HUES48 (cell line): ENCODE measurements around the gene LDLRAD4.

ENCODE experiments used
- H3K27ac ChIP-seq: one replicate; pipeline ENCODE4 v1.7.0; 2013; ENCODE audit warnings: low read depth, low read length, inconsistent platforms
- H3K27me3 ChIP-seq: 2 replicates; pipeline ENCODE4 v1.6.1; 2013; ENCODE audit warnings: mild to moderate bottlenecking, low read length; ENCODE audit not compliant: control insufficient read depth, insufficient read depth
- H3K36me3 ChIP-seq: 2 replicates; pipeline ENCODE4 v1.6.1; 2013; ENCODE audit warnings: low read length; ENCODE audit not compliant: control insufficient read depth, insufficient read depth
- H3K4me1 ChIP-seq: 2 replicates; pipeline ENCODE4 v1.6.1; 2013; ENCODE audit warnings: mild to moderate bottlenecking, low read length; ENCODE audit not compliant: control insufficient read depth, insufficient read depth
- H3K4me3 ChIP-seq: 2 replicates; pipeline ENCODE4 v1.5.1; 2013; ENCODE audit warnings: mild to moderate bottlenecking, low read depth, low read length
- H3K9ac ChIP-seq: 2 replicates; pipeline ENCODE4 v1.6.1; 2013; ENCODE audit warnings: mild to moderate bottlenecking, low read depth, low read length, moderate library complexity
- H3K9me3 ChIP-seq: 2 replicates; pipeline ENCODE4 v1.6.1; 2013; ENCODE audit warnings: low read length; ENCODE audit not compliant: control insufficient read depth, insufficient read depth

LDLRAD4 gene

DNA sequence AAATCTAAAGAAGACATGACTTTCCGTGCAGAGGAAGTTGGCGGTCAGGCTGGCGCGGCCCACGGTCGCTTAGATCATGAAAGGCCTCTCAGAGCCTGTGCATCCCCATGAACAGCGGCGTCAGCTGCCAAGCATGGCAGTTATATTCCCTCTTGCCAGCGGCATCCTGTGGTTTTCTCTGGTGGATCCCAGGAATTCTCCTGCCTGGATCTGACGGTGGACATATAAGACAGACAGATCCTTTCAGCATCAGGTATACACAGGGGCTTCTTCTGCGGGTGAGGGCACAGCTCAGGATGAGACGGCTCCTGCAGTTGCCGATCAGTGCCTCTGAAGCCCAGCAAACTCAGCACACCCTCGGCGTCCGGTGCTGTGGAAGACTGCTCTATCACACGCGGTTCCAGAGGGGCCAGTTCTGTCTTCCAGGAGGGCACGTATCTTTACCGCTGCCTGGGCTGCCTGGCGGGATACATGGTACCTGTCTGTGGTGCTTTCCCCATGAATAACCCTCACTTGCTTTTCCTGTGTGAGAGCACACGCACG is 157.8 kb downstream of the LDLRAD4 start:
- H3K4me1 ChIP-seq, result no peaks in the 10 kb centered on the region
- no peaks in the 10 kb centered on the region for H3K9me3 ChIP-seq
- no peak overlapping the region for H3K27ac ChIP-seq
- no peak overlapping the region for H3K9ac ChIP-seq
- no peaks in the 10 kb centered on the region for H3K36me3 ChIP-seq
- no peaks in the 10 kb centered on the region for H3K27me3 ChIP-seq
- no peak overlapping the region for H3K4me3 ChIP-seq

DNA sequence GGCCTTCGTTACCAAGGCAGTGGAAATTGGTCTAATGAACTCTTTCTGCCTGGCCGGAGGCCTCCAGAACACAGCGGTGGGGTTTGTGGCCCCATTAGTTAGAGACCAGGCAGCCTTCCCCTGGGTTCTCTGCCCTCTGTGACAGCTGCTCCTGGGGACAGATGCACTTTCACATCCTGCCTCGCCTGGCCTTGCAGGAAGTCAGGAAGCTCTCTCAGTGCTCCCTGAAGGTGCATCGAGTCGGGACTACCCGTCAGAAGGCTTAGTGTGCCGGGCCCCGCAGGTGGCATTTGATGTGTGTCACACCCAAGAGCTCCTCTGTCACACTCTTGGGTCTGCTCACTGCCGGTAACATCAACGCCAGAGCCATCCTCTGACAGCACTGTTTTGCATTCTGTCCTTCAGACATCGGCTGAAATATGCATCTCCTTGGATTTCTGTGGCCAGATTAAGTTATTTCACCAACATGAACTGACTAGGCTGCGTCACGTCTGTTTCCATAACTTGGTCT is 158.3 kb downstream of the LDLRAD4 start:
- no peaks in the 10 kb centered on the region for H3K27me3 ChIP-seq
- H3K9me3 ChIP-seq, result no peaks in the 10 kb centered on the region
- no peak overlapping the region for H3K4me3 ChIP-seq
- H3K27ac ChIP-seq, result no peak overlapping the region
- no peaks in the 10 kb centered on the region for H3K36me3 ChIP-seq
- no peak overlapping the region for H3K9ac ChIP-seq
- no peaks in the 10 kb centered on the region for H3K4me1 ChIP-seq

DNA sequence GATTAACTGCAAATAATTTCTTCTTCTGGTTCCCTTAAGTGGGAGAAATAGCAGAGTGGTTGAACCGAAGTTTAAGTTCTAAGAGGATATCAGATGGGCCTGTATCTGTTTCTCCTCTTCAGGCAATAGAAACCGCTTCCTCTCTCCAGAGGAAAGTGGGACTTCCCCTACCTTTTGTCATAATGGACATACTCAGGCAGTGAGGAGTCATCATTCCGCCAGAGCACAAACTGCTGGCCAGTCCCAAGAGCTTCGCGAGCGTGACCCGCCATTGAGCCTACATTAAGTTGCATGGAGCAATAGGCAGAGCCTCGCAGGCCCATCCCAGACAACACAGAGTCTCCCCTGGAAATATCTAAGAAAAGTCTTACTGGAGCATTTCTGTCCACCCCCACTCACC is 158.9 kb downstream of the LDLRAD4 start:
- H3K27ac ChIP-seq, result no peak overlapping the region

DNA sequence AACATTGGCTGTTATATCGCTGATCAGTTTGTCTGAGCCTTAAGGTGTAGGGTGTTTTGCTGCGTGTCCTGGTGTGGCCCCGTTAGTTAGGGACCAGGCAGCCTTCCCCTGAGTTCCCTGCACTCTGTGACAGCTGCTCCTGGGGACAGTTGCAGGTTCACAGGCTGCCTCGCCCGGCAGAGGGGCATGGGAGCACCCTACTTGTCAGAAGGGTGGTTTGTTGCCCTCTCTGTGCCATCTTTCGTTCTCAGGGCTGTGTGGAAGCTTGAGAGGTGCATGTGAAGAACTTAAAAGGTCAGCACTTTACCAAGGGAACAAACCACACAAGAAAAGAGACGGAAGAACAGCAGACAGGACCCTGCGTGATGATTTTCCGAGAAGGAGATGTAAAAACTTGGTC is 159.6 kb downstream of the LDLRAD4 start:
- Histone ChIP-seq H3K27ac (no peak overlapping the region), H3K27me3 (no peaks in the 10 kb centered on the region), H3K4me1 (no peaks in the 10 kb centered on the region)

More for the DNA sequence above, 158.9 kb downstream of the LDLRAD4 start:
- H3K36me3 ChIP-seq, result no peaks in the 10 kb centered on the region
- no peaks in the 10 kb centered on the region for H3K4me1 ChIP-seq
- no peak overlapping the region for H3K9ac ChIP-seq
- H3K4me3 ChIP-seq, result no peak overlapping the region
- no peaks in the 10 kb centered on the region for H3K27me3 ChIP-seq
- no peaks in the 10 kb centered on the region for H3K9me3 ChIP-seq

DNA sequence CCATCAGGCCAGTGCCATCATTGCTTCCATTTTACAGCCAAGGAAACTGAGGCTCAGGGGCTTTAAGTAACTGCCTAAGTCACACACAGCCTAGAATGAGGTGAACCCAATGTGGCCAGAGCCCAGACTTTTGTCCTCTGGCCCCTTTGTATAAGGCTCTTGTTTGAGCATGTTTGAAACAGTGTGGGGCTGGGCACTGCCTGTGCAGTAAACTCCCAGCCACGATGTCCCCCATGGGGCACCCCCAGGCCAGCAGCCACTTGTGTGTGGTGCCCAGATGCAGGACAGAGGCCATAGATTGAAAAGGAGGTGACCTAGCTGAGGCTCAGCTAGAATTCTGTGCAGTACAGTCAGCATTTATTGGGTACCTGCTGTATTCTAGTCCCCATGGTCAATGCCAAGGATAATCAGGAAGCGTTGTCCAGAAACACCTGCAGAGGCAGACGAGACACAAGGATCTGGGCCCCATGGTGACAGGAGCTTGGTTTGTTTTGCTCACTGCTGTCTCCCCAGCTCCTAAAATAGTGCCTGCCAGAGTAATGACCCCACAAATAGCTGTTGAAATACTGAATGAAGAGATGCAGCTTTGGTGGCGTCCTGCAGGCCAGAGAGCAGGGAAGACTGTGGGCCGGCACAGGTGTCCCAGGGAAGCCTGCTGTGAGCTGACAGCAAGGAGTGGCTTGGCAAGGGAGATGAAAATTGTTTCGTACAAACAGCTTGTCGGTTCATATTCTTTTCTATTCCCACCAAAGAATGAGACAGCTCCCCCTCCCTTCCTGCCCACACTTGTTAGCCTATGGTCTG is 160.7 kb downstream of the LDLRAD4 start:
- Histone ChIP-seq H3K9me3 (no peaks in the 10 kb centered on the region), H3K4me1 (no peaks in the 10 kb centered on the region), H3K9ac (no peak overlapping the region), H3K27ac (no peak overlapping the region), H3K36me3 (no peaks in the 10 kb centered on the region), H3K4me3 (no peak overlapping the region), H3K27me3 (no peaks in the 10 kb centered on the region)

More for the DNA sequence above, 159.6 kb downstream of the LDLRAD4 start:
- Histone ChIP-seq H3K4me3 (no peak overlapping the region), H3K36me3 (no peaks in the 10 kb centered on the region), H3K9ac (no peak overlapping the region), H3K9me3 (no peaks in the 10 kb centered on the region)

DNA sequence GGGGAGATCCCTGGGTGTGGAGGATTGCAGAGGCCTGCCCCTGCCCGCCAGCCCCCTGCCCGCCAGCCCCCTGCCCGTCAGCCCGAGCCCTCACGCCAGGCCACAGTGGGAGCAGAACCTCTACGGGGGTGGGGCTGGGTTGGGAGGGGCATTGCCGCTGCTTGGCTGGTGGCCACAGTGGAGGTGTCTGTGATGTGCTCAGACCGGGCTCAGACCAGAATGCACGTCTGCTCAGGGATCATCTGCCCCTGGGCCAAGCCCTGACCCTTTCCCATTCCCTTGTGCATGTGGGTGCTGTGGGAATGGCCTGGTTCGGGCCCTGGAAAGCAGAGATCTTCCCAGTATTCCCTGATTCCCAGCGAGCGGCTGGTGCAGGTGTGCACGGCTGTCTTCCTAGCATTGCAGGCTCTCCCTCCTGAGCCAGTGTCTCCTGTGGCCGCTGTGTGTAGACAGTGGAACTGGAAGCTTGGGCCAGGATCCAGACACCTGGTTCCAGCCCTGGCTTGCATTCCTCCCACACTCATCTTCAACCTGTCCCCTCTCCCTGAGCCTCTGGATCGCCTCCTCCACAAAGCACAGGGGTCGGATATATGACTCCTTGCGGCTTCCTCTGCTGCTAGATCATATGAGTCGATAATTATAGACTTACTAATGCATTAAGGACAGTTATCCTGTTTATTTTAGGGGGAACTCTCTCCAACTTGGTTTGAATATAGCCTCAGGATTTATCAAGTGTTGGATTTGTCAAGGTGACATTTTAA is 161.6 kb downstream of the LDLRAD4 start:
- Histone ChIP-seq H3K9me3 (no peaks in the 10 kb centered on the region), H3K36me3 (no peaks in the 10 kb centered on the region), H3K4me1 (no peaks in the 10 kb centered on the region), H3K27ac (no peak overlapping the region), H3K4me3 (no peak overlapping the region), H3K27me3 (no peaks in the 10 kb centered on the region), H3K9ac (no peak overlapping the region)

DNA sequence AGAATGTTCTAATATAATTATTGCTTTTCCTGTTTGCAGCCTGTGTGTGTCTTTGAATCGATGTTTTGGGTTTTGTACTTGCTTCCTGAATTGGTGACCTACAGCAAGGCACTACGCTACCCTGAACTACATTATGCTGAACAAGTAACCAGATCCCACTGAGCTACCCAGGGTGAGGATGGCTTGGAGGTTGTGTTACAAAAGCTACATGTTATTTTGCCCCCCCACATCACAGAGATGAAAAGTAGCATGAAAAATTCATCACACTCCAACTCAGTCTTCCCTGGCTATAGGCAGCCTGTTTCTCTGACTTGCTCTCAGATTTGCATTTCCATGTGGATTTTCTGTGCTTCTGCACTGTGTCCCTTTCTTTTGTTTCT is 162.1 kb downstream of the LDLRAD4 start:
- H3K27ac ChIP-seq, result no peak overlapping the region
- no peaks in the 10 kb centered on the region for H3K4me1 ChIP-seq
- no peak overlapping the region for H3K4me3 ChIP-seq
- no peaks in the 10 kb centered on the region for H3K36me3 ChIP-seq
- H3K9ac ChIP-seq, result no peak overlapping the region
- no peaks in the 10 kb centered on the region for H3K27me3 ChIP-seq
- no peaks in the 10 kb centered on the region for H3K9me3 ChIP-seq

DNA sequence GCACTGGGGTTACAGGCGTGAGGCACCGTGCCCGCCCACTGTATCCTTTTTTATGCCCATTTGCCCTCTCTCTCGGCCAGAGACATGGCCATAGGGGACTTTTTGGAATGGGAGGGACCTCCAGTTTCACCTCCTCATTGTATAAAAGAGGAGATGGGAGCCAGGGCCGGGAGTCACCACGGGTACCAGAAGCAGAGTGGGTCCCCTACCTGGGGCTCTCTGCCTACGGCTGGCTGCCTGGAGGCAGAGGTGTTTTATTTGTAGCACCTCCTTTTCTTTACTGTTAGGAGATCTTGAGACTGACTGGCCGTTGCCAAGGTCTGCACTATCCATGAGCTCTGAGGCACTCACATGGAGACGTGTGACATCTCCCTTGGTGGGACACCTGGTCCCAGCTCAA is 162.8 kb downstream of the LDLRAD4 start:
- H3K4me3 ChIP-seq, result no peak overlapping the region
- no peaks in the 10 kb centered on the region for H3K9me3 ChIP-seq
- H3K9ac ChIP-seq, result no peak overlapping the region
- H3K27me3 ChIP-seq, result no peaks in the 10 kb centered on the region
- H3K27ac ChIP-seq, result no peak overlapping the region
- H3K36me3 ChIP-seq, result no peaks in the 10 kb centered on the region
- H3K4me1 ChIP-seq, result no peaks in the 10 kb centered on the region

DNA sequence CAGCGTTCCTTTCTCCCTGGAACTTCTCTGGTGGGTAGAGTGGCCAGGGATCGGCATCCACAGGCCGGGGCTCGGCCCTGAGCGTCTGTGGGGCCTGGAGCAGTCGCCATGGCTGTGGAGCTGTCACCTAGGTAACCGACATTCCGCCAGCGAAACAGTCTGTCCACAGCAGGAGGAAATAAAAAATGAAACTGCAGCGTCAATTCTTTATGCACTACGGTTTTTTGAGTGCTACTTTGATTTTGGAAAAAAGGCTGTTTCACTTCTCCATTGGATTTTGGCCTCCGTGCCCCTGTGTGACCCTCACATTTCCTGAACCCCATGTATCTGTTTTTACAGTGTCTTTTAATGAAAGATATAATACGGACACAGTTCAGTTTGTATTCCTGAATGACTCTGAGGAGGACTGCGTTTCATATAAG is 163.4 kb downstream of the LDLRAD4 start:
- H3K4me1 ChIP-seq, result no peaks in the 10 kb centered on the region
- H3K4me3 ChIP-seq, result no peak overlapping the region
- no peaks in the 10 kb centered on the region for H3K36me3 ChIP-seq
- H3K9me3 ChIP-seq, result no peaks in the 10 kb centered on the region
- no peaks in the 10 kb centered on the region for H3K27me3 ChIP-seq
- H3K27ac ChIP-seq, result no peak overlapping the region
- no peak overlapping the region for H3K9ac ChIP-seq

DNA sequence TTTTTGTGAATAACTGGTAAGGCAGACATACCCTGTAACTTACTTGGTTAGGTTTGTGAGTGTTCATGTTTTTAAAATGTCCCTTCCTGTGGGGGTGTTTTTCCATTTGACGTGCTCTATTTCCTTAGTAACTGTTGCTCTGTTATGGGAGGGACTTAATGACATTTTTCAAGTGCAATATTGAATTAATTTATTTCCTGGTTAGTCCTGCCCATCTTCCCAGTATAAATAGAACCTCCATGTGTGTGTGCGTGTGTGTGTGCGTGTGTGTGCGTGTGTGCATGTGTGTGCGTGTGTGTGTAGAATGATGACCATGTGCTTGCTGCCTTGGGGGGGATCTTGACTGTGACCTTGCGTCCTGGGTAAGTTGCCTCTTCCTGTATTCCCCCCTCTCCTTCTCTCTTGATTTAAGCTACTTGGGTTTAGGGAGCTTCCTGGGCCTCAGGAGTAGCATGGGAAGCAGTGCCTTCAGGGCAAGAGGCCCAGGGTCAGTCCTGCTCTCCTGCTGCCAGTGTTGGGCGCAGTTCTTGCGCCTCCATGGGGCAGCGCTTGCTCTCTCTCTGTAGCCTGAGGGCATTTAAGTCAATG is 163.9 kb downstream of the LDLRAD4 start:
- no peak overlapping the region for H3K27ac ChIP-seq
- no peak overlapping the region for H3K9ac ChIP-seq
- H3K9me3 ChIP-seq, result no peaks in the 10 kb centered on the region
- no peaks in the 10 kb centered on the region for H3K4me1 ChIP-seq
- H3K36me3 ChIP-seq, result no peaks in the 10 kb centered on the region
- H3K27me3 ChIP-seq, result no peaks in the 10 kb centered on the region
- no peak overlapping the region for H3K4me3 ChIP-seq
